Upper lobe of left lung (tissue), 6 donors: ENCODE measurements around the gene PAPLN. TPM values are rescaled to one million over a fixed set of nuclear protein-coding genes. Genes with fewer than 3 reads are reported as not detected.

Source experiments
- ATAC-seq, 2 donors: fragments of 200-7000 bp; cut with Tn5 transposase; one replicate each; pipeline ENCODE4 v1.9.1; 2022; ENCODE audit warnings: mild to moderate bottlenecking in 2 of 2, moderate library complexity in 2 of 2; ENCODE audit not compliant: low FRiP score in 2 of 2
- DNase-seq, 2 donors: peaks; one replicate each; pipeline ENCODE4 v3.0.0-alpha.2; 2019 to 2020
- H3K27ac ChIP-seq, 4 donors: fragments of 200-600 bp; sonication (generic); one replicate each; pipeline ENCODE4 v1.5.1; 2016 to 2019
- H3K27me3 ChIP-seq, 4 donors: fragments of 200-600 bp; sonication (generic); one replicate each; pipeline ENCODE4 v1.5.1; 2017 to 2019
- H3K36me3 ChIP-seq, 4 donors: fragments of 200-600 bp; sonication (generic); one replicate each; pipeline ENCODE4 v1.5.1; 2016 to 2019
- H3K4me1 ChIP-seq, 4 donors: fragments of 200-600 bp; sonication (generic); one replicate each; pipeline ENCODE4 v1.5.1; 2018 to 2019
- H3K4me3 ChIP-seq, 4 donors: fragments of 200-600 bp; sonication (generic); one replicate each; pipeline ENCODE4 v1.5.1; 2017 to 2019; ENCODE audit warnings: mild to moderate bottlenecking in 2 of 4, moderate library complexity in 1 of 4
- H3K9me3 ChIP-seq, 4 donors: fragments of 200-600 bp; sonication (generic); one replicate each; pipeline ENCODE4 v1.5.1; 2018 to 2019
- EP300 ChIP-seq, 4 donors: sonication (generic); formaldehyde crosslinking; IDR thresholded peaks; one replicate each; pipeline ENCODE4 v1.5.1; 2017; ENCODE audit warnings: antibody characterized with exemption in 4 of 4, control low read depth in 2 of 4
- POLR2A ChIP-seq, 4 donors: fragments of 450-650 bp; IDR thresholded peaks; one replicate each; pipeline ENCODE4 v1.5.1; 2016 to 2017; ENCODE audit warnings: antibody characterized with exemption in 4 of 4, mild to moderate bottlenecking in 2 of 4
- POLR2AphosphoS5 ChIP-seq, 2 donors: sonication (generic); formaldehyde crosslinking; IDR thresholded peaks; one replicate each; pipeline ENCODE4 v1.5.1; 2017; ENCODE audit warnings: antibody characterized with exemption in 2 of 2
- WGBS, 2 donors: methylation state at CpG; one replicate each; pipeline ENCODE4 v1.1.5; 2017 to 2018; 5-methylcytosine and 5-hydroxymethylcytosine counted together
- total RNA-seq, 6 donors: library from RNA; depleted of rRNA in 4 of 6; stranded (reverse); fragments of >200 nt in 4 of 6; gene quantifications; one replicate each; pipeline versions ENCODE4 v1.1.0 to v1.2.1, GENCODE V29; 2016 to 2021
- TF ChIP-seq, protein P1 (sequence below), 6 experiments: fragments of 450-650 bp in 4 of 6; fragments of 200-600 bp in 2 of 6; sonication (generic) in 2 of 6; IDR thresholded peaks; one replicate each; pipeline ENCODE4 v1.5.1; 2016 to 2019; ENCODE audit warnings: antibody characterized with exemption in 6 of 6
- donor health status: DM: no; HTN: no; CAD: no; lungs with moderate emphysema.
- donor health status: DM: no; HTN: yes; CAD: no; lungs with severe emphysema.

Gene PAPLN
- total RNA-seq, 6 donors from 2014 or later, result 10.3 to 62.9 (median 16.5) TPM

DNA sequence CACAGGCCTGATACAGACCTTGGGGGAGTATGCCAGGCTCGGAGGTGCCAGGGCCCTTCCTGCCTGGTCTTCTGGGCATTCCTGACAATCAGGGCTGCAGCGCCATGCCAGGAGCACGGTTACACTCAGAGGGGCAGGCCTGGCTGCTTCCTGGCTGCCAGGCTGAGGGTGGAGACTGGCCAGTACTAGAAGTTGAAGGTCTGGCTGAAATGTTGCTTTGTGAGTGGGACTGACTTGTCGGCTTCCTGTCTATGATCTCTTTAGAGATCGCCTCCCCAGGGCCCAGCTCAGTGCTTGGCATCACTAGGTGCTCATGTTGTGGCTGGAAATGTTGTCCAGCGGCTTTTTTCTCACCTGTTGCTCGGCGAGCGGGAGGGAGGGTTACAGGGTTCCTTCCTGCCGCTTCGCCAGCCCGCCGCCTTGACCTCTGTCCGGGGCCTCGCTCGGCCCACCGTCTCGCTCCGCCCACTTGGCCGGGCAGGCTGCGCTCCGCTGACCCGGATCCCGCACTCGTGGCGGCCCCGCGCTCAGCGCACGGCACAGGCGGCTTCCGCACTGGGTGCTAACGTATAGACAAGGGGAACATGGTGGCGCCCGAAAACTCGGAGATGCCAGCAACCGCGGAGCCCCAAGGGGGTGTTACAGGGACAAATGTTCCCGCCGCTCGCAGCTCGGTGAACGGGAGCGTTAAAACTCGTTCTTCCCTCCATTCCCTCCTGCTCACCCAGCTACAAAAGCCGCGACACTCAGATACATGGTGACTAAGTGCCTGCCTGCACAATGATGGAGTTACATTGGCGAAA lies 32.6 kb downstream of the PAPLN start:
- WGBS, 2 donors, result 6 to 16% methylated on average over 5 to 46 of the region's 48 CpGs
- peaks cover 0 to 25% (median 11%) of the 10 kb centered on the region in 4 donors for H3K36me3 ChIP-seq
- peak overlapping the region in 3 of 4 donors; percentile 40 to 50 (median 47) for H3K4me3 ChIP-seq
- peak in 1 of 4 donors; percentile 31 for TF ChIP-seq POLR2A (IDR thresholded peaks at IDR 0.05)
- TF ChIP-seq EP300 (IDR thresholded peaks at IDR 0.05), result no peak
- TF ChIP-seq, protein P1, sequence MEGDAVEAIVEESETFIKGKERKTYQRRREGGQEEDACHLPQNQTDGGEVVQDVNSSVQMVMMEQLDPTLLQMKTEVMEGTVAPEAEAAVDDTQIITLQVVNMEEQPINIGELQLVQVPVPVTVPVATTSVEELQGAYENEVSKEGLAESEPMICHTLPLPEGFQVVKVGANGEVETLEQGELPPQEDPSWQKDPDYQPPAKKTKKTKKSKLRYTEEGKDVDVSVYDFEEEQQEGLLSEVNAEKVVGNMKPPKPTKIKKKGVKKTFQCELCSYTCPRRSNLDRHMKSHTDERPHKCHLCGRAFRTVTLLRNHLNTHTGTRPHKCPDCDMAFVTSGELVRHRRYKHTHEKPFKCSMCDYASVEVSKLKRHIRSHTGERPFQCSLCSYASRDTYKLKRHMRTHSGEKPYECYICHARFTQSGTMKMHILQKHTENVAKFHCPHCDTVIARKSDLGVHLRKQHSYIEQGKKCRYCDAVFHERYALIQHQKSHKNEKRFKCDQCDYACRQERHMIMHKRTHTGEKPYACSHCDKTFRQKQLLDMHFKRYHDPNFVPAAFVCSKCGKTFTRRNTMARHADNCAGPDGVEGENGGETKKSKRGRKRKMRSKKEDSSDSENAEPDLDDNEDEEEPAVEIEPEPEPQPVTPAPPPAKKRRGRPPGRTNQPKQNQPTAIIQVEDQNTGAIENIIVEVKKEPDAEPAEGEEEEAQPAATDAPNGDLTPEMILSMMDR (IDR thresholded peaks at IDR 0.05), result no peak
- TF ChIP-seq POLR2AphosphoS5 (IDR thresholded peaks at IDR 0.05), result peak in 1 of 2 donors; percentile 25
- peaks cover 5 to 15% (median 12%) of the 10 kb centered on the region in 4 donors for H3K4me1 ChIP-seq
- no peaks in the 10 kb centered on the region for H3K9me3 ChIP-seq
- ATAC-seq (peak; percentile 78 to 82), DNase-seq (peak; percentile 66 to 93)
- H3K27me3 ChIP-seq, result no peaks in the 10 kb centered on the region
- peak overlapping the region; percentile 52 to 70 (median 60) for H3K27ac ChIP-seq

DNA sequence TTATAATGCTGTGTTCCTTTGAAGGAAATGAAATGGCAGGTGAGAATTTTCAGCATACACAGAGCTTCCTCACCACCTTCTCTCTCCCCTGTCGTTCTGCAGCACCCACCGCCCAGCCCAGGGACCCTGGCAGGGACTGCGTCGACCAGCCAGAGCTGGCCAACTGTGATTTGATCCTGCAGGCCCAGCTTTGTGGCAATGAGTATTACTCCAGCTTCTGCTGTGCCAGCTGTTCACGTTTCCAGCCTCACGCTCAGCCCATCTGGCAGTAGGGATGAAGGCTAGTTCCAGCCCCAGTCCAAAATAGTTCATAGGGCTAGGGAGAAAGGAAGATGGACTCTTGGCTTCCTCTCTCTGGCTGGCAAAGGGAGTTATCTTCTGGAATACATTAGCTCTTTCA lies 35.1 kb downstream of the PAPLN start:
- no peak overlapping the region for H3K4me3 ChIP-seq
- H3K9me3 ChIP-seq, result no peaks in the 10 kb centered on the region
- no peak overlapping the region for H3K27ac ChIP-seq
- peaks cover 11 to 50% (median 29%) of the 10 kb centered on the region in 4 donors for H3K36me3 ChIP-seq
- TF ChIP-seq, protein P1 (IDR thresholded peaks at IDR 0.05), result no peak
- TF ChIP-seq POLR2AphosphoS5 (IDR thresholded peaks at IDR 0.05) (no peak), EP300 (IDR thresholded peaks at IDR 0.05) (no peak), POLR2A (IDR thresholded peaks at IDR 0.05) (no peak)
- DNase-seq (no peak), ATAC-seq (no peak)
- WGBS, 2 donors, result 79 to 89% methylated on average over 6 of the region's 6 CpGs
- peaks cover 5 to 15% (median 12%) of the 10 kb centered on the region in 4 donors for H3K4me1 ChIP-seq
- no peaks in the 10 kb centered on the region for H3K27me3 ChIP-seq

DNA sequence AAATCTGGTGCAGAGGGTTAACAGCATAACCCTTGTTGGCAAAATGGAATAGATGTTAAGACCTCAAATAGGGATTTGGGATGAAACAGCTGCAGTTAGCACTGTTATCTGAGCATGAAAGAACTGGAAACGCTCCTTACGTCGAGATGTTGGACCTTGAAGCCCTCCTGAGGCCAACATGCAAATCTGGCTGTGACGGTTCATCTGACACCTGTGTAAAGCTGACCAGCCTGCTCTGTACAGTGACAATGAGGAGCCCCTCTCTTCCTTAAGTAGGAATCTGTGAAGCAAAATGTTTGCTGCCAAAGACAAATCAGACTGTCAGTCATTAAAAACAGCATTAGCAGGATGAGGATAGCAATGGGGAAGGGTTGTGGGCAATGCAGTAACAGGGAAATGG lies 36.5 kb downstream of the PAPLN start:
- TF ChIP-seq, protein P1 (IDR thresholded peaks at IDR 0.05), result no peak
- no peak for TF ChIP-seq POLR2AphosphoS5 (IDR thresholded peaks at IDR 0.05)
- TF ChIP-seq POLR2A (IDR thresholded peaks at IDR 0.05), result no peak
- TF ChIP-seq EP300 (IDR thresholded peaks at IDR 0.05), result no peak
- Histone ChIP-seq H3K4me1 (peaks cover 5 to 15% (median 12%) of the 10 kb centered on the region in 4 donors), H3K27ac (no peak overlapping the region), H3K27me3 (no peaks in the 10 kb centered on the region), H3K9me3 (no peaks in the 10 kb centered on the region), H3K36me3 (peaks cover 14 to 63% (median 39%) of the 10 kb centered on the region in 4 donors), H3K4me3 (no peak overlapping the region)
- WGBS, 2 donors, result 92 to 96% methylated on average over 4 of the region's 4 CpGs
- ATAC-seq, result no peak
- no peak for DNase-seq

DNA sequence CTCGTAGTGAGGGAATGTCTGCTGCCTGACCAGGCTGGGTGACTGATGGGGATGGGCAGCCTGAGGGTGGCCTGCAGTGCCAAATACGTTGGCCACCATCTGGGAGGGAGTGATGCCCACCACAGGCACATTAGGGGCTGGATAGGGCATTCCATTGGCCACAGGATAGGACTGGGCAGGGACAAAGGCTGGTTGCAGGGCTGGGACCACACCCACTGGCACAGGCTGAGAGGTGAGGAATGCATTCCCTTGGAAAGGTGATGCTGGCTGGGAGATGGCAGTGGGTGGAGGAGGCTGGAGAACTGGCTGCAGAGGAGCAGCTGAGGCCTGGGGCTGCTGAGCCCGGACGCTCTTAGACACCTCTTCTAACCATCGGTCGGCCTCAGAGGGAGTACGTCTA lies 39.5 kb downstream of the PAPLN start:
- Histone ChIP-seq H3K27ac (no peak overlapping the region), H3K4me3 (no peak overlapping the region), H3K27me3 (no peaks in the 10 kb centered on the region), H3K36me3 (peaks cover 23 to 92% (median 61%) of the 10 kb centered on the region in 4 donors), H3K4me1 (no peaks in the 10 kb centered on the region), H3K9me3 (no peaks in the 10 kb centered on the region)
- WGBS, 2 donors, result 93 to 97% methylated on average over 7 of the region's 7 CpGs
- DNase-seq (no peak), ATAC-seq (peak in 1 of 2 donors; percentile 57)
- TF ChIP-seq EP300 (IDR thresholded peaks at IDR 0.05), result no peak
- TF ChIP-seq, protein P1 (IDR thresholded peaks at IDR 0.05), result no peak
- no peak for TF ChIP-seq POLR2AphosphoS5 (IDR thresholded peaks at IDR 0.05)
- TF ChIP-seq POLR2A (IDR thresholded peaks at IDR 0.05), result no peak
